GM18867 (cell line): ENCODE results near the gene NUAK2.

Experiments
- ATAC-seq: cut with Tn5 transposase; IDR thresholded peaks from one replicate; pipeline ENCODE4 v1.9.1; 2021; ENCODE audit warnings: mild to moderate bottlenecking, moderate library complexity; ENCODE audit not compliant: unreplicated experiment

Gene NUAK2

DNA sequence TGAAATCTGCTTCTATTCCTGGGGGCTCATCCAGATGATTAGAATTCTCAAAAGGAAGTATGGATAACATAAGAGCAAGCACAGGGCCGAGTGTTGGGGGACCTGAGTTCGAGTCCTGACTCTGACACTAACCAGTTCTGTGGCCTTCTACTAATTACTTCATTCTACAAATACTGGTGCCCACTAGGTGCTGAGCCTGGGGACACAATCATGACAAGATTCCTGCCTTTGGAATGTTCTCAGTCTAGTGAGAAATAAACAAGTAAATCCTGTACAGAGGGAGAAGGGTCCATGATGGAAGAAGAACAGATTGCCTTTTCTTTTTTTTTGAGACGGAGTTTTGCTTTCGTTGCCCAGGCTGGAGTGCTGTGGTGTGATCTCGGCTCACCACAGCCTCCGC, 2.2 kb upstream of the NUAK2 start:
- ATAC-seq, result no peak

DNA sequence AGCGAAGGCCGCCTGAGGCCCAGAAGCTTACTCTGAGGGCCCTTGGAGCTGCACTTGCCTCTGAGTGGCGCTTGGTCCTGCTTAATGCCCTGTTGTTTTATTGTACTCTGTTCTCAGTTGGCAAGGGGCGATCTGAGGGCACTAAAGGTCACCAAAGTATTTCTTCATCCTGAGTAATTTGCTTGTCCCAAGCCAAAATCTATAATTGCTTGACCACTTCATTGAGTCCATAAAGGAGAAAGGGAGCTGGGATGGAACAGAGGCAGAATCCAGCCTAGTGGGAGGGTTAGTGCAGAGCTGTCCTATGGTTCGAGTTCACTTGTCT, 376 bp upstream of the NUAK2 start:
- ATAC-seq, result no peak

DNA sequence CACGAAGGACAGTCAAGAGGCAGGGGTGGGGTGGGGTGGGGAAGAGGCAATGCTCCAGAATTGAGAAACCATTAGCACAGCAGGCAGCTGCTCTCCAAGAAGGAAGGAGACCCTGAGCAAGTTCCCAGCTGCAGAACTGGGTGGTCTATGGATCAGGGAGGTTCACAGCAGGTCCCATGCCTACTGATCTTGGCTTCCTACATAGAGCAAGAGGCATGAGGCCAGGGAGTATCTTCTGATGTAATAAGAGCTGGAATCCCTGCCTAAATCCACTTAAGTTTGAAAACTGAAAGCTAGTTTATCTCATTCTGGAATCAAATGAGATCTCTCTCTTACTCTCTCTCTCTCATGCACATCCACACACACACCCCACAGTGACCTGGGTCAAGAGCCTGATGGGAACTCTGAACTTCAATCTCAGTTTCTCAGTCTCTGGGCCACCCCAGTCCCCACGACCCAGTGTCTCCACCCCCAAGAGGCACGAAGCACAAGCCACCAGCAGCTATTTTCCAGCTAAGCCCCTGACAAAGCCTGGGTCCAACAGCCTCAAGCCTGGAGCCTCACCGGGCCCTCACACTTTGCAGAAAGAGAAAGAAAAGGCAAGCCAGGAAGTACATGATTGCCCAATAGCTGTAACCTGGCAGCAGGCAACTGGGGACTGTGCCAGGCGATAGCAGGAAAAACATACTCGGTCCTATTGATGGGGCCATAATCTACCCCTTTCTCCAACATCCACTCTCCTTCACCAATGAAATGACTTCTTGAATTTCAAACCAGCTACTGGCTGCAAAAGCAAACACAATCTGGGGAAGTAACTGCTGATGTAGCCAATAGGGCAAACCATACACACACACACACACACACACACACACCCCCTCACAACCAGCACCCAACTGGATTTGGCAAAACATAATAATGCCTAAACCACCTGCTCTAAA, 2.2 kb downstream of the NUAK2 start:
- no peak for ATAC-seq

DNA sequence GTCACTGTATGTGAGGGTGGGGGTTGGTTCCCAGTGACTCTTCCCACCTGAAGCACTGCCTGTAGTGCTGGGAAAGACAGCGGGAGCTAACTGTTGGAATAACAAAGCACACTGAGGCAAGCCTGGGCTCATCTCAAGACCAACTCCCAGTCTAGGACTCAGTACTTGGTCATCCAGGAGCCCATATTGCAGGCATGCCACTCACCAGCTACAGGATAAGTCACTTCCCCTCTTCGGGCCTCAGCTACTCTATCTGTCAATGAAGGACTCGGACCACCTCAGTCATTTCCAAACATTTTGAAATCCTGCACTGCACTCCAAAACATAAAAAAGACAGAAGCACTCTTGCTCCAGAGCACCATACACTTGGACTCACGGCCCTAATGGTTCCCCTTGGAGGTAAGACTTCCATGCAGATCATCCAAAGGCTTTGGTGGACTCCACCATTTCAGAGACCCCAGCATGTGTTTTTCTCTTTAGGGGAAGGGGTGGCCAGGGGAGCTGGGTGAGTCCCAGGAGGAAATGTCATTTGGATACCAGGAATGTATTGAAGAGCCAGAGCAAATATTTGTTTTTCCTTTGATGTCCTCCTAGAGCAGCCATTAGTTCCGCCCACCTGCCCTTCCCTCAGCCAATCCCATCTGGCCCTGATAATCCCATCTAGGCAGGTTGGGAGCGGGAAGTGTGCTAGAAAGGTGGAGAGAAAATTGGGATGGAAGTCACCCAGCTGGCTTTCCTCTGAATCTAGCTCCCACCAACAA, 3.1 kb downstream of the NUAK2 start:
- ATAC-seq, result no peak

DNA sequence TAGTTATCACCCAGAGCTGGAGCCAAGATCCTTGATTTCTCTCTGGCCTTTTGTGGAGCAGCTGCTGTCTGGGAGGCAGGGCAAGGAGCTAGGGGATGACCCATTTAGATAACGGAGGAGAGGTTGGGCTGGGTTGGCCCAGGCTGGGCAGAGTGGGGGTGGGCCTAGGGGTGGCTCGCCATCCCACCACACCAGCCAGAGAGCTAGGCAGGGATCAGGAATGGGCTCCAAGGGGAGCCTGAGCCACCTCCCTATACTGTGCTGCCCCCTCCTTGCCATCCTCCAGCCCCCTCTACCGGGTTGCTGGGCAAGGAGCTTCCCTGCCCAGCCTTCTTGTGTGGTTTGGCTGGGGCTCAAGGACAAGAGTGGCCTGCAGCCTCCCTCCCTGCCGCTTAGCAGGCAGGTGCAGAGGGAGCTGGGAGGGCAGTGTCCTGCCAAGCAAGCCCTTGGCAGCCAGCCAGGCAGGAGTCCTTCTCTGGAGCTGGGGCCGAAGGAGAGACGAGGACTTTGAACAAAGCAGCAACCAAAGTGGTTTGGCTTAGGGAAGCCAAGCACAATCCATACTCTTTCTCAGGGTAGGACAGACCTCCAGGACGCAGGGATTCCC, 4.1 kb downstream of the NUAK2 start:
- no peak for ATAC-seq

DNA sequence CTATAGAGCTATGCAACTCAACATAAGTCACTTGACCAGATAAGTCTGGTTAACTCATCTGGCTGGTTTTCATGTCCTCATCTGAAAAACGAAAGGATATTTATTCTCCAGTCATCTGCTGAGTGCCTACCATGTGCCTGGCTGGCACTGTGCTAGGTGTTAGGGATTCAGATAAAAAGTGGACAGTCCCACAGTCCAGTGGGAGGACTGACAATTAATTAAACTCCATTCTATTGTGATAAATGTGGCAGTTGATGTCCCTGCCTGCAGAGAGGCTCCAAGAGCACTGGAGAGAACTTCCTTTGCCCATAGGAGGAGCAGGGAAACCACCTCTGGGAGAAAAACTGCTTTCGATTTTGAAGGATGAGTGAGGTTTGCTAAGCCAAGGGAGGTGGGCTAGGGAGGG, 5.4 kb downstream of the NUAK2 start:
- ATAC-seq, result no peak

DNA sequence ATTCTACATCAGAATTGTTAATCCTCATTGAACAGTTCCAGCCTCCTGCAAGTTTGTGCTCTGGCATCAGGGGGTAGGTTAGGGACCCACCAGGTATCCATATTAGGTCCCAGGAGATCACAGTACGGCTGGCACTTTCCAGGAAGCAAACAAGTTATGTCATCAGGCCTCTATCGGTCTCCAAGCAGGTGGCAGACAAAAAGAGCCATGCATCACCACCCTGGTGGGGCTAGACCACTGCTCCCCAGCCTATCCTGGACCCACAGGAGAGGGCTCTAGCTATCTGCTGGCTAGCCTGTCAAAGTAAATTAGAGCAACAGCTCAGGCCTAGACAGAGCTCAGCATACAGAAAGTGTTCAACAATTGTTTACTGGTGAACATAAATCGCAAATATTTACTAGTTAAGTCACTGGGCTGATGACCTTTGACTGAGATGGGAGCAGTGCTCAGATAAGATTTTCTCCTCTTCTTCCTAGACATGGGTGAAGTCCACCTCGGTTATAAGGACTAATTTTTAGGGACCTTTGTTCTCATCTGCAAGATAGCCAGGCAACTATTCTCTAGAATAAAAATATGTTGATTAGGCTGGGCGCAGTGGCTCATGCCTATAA, 6.4 kb downstream of the NUAK2 start:
- ATAC-seq, result no peak

DNA sequence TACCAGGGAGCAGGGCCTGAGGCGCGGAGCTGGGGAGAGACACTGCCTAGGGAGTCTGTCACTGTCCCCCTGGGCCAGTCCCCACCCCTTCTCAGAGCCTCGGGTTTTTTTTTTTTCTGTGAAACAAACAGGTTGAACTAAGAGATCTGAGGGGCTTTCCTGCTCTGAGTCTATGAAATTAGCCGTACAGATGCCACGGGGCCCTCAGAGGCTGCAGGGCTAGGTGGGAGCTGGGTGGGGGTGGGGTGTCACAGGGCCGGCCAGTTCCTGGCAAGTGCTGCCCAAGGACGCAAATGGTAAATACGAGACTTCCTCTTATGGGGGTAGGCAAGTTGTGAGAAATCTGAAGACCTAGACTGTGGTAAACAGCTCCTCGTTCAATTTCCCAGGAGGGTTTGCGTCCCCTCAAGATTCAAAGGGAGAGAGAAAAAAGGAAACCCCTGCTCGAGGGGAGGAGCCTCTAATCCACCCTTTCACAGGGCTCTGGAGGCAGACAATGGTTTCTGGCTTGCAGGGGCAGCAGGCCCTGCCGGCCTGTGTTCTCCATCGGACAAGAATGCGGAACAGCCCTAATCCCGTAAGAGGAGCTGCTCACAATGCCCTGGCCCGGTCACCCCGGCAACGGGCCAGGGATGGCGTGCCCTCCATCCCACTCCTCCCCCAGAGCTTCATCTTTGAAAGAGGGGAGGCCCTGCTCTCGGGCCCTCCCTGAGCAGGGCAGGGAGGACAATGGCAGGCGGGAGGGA, 7.8 kb downstream of the NUAK2 start:
- no peak for ATAC-seq

DNA sequence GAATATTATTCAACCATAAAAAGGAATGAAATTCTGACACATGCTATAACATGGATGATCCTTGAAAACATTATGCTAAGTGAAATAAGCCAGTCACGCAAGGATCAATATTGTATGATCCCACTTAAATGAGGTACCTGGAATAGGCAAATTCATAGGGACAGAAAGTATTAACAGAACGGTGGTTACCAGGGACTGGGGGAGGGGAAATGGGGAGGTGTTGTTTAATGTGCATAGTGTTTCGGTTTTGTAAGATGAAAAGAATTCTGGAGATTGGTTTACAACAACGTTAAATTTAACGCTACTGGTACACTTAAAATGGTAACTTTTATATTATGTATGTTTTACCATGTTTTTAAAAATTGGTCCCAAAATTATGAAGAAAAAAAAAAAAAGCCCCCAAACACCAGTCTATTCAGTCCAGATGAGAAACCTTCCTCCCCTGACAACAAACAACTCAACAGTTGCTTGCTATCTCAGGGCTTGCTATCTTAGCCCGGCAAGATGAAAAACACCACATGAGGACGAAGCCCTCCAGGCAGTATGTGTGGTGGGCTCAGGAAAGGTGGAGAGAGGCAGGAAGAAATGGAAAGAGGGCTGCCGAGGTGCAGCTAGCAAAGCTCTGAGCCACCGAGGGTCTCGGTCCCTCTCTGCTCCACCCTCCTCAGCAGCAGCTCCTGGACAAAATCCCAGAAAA, 8.5 kb downstream of the NUAK2 start:
- no peak for ATAC-seq

DNA sequence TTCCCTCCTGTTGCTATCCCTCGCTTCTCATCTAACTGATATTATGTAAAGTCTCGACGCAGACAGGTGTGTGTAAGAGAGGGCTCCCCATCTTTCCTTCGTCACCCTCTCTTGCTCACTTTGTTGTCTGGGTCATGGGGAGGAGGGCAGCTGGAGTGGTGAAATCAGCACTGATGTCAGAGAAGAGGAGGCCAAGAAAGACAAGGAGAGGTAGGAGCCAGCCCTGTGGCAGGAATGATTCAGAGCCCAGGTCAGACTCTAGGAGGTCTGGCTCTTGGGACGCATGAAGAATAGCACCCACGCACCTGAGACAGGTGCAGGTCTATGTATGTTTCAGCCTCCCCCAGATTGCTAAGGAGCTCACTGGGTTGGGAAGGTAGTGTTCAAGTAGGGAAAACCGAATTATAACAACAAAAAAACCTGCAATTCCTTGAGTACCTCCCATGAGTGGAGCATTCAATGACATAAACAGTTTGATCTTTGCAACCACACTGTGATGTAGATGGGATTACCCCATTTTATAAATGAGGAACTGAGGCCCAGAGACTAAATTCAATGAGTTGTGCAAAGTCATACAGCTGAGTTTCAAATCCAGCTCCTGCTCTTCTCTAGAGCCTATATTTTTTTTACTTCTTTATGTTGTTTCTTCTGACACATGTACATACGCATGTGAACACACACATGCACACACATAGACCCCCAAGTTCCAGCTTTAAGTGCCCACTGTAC, 10.4 kb downstream of the NUAK2 start:
- ATAC-seq, result no peak

DNA sequence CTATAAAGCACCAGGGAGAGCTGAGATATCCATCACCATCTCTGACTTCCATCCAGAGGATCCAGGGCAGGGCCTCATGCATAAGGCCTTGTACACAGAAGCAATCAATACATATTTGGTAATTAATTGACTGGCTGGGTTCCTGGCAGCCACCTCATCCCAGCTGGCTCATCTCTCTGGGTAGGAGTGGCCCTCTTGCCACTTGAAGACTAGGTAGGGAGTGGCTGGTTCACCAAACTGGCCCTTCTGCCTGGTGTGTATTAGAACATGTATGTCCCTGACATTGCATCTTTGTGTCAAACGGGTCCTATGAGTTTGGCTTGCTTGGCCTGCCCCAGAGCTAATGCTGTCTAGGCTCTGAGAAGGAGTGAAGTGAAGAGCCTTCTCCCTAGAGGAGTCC, 11.8 kb downstream of the NUAK2 start:
- no peak for ATAC-seq

DNA sequence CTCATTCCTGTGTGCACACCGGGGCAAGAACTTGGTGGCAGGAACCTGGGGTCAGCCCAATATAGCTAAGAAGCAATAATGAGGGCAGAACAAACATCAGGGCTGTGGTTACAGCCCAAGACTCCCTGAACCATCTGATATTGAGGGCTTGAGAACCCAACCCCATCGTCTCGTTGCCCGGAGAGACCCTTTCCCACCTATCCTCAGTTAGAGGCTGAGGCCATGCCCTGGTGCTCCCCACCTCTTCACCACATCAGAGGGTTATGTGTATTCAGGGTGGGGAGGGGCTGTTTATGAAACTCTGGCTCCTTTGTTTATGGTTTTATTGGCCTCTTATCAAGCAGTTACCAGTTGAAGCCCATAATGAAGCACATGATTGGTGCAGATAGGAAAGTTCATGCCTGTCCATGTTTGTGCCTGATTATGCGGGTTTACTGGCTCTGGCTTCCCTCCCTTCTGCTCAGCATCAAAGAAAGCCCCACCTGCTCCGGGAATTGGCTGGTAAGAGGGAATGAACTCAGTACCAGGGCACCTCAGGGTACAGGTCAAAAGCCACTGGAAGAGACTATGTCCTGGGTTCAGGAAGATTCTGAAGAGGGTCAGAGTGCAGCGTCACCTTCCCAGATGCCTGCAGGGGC, 14.5 kb downstream of the NUAK2 start:
- no peak for ATAC-seq

DNA sequence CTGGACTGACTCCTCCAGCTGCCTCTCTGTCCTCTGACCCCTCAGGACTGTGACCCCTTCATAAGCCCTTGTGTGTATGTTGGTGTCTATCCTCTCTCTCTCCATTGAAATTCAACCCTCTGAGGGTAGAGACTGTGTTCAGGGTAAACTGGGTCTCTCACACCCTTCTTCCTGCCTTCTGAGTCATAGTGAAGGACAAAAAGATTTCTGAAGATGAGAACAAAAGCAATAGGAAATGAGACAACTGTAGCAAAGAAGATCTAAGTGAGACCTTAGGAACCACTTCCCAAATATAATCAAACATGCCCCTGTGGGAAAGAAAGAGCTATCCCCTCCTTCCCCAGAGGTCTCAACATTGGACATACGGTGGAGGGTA, 16.9 kb downstream of the NUAK2 start:
- no peak for ATAC-seq

DNA sequence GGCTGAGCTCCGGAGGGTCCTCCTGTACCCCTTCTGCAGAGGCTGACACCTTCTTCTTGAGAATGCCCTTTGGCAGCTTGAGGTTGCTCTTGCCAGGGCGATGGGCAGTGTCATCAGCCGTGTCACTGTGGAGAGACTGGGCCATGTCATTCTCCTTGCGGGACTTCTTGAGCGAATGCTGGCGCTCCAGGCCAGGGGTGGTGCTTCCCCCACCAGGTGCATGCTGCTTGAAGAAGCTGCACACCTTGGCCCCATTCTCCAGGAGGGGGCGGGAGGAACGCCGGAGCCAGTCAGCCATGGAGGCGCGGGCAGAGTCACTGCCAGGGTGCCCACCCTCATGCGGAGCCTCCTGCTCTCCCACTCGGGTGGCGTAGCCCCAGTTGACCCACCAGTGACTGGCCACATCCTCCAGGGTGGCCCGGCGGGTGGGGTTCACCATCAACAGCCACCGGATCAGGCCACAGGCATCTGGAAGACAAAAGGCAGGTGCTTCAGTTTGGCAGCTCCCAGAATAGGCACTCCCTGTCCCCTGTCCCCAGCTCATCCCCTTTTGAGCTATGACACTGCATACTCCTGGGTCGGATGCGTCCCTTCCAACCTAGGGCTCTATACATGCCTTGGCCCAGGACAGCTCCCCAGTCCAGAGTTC, 17.4 kb downstream of the NUAK2 start:
- ATAC-seq, result no peak

DNA sequence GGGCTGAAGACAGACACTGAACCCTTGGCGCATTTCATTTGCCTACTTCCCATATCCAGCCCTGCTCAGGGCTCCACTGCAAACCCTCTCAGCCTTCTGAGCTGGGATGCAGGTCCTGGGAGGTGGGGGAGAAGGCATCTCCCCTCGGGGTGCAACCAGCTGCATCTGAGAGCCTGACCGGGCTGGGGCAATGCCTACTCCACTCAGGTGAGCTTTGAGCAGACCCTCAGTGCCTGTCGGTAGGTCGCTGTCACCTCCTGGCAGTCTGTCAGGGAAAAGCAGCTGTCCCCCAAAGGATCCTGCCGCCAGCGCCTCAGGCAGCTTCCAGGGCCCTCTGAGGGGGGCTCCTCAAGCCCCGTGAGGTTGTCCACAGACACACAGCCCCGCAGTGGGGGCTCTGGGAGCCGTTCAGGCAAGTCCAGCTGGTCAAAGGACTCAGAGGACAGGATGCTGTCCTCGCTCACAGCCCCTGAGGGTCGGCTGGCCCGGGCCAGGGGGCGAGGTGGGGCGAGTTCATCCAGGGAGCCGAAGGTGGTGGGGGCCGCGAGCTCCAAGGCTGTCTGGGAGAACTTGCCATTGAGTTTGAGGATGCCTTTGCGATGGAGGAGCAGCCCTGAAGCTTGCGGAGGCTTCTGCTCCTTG, 18.2 kb downstream of the NUAK2 start:
- ATAC-seq, result no peak

DNA sequence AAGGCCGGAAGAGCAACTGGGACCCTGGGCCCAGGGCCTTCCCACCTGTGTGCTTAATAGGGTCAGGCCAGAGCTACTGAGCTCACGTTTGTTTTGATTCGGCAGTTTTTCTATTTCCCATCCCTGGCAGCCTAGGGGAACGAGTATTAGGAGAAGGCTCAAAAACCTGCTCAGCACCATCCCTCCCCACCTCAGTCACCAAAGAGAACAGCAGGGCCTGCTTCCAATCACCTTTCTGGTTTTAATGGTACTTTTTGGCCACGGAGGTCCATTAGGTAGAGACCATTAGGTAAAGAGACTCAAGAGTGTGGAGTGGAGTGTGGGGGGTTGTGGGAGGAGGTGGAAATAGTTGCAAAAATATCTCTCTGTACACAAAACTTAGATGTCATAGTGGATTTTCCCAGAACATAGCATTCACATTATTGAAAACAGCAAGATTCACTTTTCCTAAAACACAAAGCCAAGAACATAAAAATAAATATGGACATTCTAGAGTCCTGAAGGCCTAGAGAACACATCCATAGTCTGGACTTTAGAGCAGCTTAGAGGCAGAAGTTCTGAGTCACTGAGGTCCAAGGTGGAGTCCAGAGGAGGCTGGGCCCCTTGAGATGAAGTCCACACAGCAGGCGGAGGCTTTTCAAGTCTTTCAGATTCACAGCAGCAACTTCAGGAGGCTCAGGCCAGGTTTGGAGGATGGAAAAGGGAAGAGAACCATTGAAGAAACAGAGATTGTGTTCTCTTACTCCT, 19.5 kb downstream of the NUAK2 start:
- ATAC-seq, result no peak

DNA sequence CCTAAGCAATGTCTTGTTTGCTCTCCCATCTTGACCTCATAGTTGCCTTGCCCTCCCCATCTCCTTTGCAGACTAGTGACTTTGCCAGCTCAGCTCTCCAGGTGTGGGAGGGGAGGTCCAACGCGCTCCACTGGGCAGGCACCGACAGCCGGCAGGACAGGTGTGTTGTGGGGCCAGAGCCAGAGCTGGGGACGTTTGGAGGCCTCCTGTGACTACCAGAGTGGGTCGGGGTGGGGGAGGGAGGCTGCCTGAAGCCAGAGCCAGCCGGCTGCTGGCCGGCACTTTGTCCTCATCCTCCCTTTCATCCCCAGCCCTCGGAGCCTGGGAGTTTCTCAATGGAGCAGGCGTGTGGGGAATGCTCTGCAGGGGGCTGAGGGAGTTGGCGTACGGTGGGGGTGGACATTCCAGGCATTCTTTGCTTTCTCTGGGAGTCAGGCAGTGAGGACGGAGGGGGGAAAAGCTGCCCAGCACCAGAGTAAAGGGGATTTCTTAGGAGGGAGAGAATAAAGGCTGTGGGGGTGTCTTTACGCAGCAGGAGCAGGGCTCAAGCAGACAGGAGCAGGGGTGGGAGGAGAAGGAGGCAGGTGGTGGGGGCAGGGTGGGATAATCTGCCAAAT, 20.2 kb downstream of the NUAK2 start:
- ATAC-seq, result no peak
